Esophagus muscularis mucosa (tissue), 4 donors: Measurements from ENCODE around the gene ENOX2. TPM values are rescaled to one million over a fixed set of nuclear protein-coding genes. Genes with fewer than 3 reads are reported as not detected.

Source experiments
- DNase-seq: peaks from one replicate; pipeline ENCODE4 v3.0.0-alpha.2; 2017; ENCODE audit errors: extremely low spot score
- H3K27ac ChIP-seq, 4 donors: fragments of 200-600 bp; sonication (generic); replicated peaks in 1 of 4; 1 replicate in 3 of 4; 2 replicates in 1 of 4; pipeline ENCODE4 v1.5.1; 2016 to 2019; ENCODE audit warnings: mild to moderate bottlenecking in 1 of 4
- H3K27me3 ChIP-seq, 4 donors: fragments of 200-600 bp; sonication (generic); one replicate each; pipeline versions ENCODE4 v1.5.1 to v1.6.0; 2016 to 2019
- H3K36me3 ChIP-seq, 4 donors: fragments of 200-600 bp; sonication (generic); one replicate each; pipeline ENCODE4 v1.5.1; 2016 to 2019
- H3K4me1 ChIP-seq, 4 donors: fragments of 200-600 bp; sonication (generic); one replicate each; pipeline ENCODE4 v1.5.1; 2016 to 2019
- H3K4me3 ChIP-seq, 4 donors: fragments of 200-600 bp; sonication (generic); 1 replicate in 2 of 4; 2 replicates in 2 of 4; pipeline ENCODE4 v1.5.1; 2016 to 2019; ENCODE audit warnings: mild to moderate bottlenecking in 4 of 4, moderate library complexity in 1 of 4
- H3K9me3 ChIP-seq, 4 donors: fragments of 200-600 bp; sonication (generic); 1 replicate in 3 of 4; 2 replicates in 1 of 4; pipeline ENCODE4 v1.5.1; 2016 to 2019
- EP300 ChIP-seq: sonication (generic); formaldehyde crosslinking; IDR thresholded peaks from one replicate; pipeline ENCODE4 v1.6.1; 2017; ENCODE audit warnings: antibody characterized with exemption
- POLR2A ChIP-seq: fragments of 450-650 bp; IDR thresholded peaks from one replicate; pipeline ENCODE4 v1.6.1; 2017; ENCODE audit warnings: antibody characterized with exemption, moderate library complexity, mild to moderate bottlenecking, low read depth
- POLR2AphosphoS5 ChIP-seq, 2 donors: sonication (generic); formaldehyde crosslinking; IDR thresholded peaks; one replicate each; pipeline ENCODE4 v1.6.1; 2017; ENCODE audit warnings: antibody characterized with exemption in 2 of 2
- WGBS: methylation state at CpG from one replicate; pipeline ENCODE4 v1.1.5; 2018; 5-methylcytosine and 5-hydroxymethylcytosine counted together
- intact Hi-C: fragments of 100-400 bp; cut with DNase I; formaldehyde crosslinking; loops from one replicate; pipeline ENCODE4 v1.15.1; 2023
- total RNA-seq, 4 donors: library from RNA; depleted of rRNA; stranded (reverse); fragments of >200 nt; gene quantifications; one replicate each; pipeline versions ENCODE4 v1.1.0 to v1.2.1, GENCODE V29; 2016
- TF ChIP-seq, protein P1 (sequence below), 3 experiments: fragments of 200-600 bp in 2 of 3; fragments of 450-650 bp in 1 of 3; sonication (generic) in 2 of 3; IDR thresholded peaks; one replicate each; pipeline ENCODE4 v1.5.1; 2017 to 2019; ENCODE audit warnings: antibody characterized with exemption in 3 of 3, mild to moderate bottlenecking in 2 of 3, moderate library complexity in 1 of 3

Gene ENOX2
- total RNA-seq, 4 donors from 2014 or later, result 12.4 to 17.1 (median 15.5) TPM

- TF ChIP-seq, protein P1, sequence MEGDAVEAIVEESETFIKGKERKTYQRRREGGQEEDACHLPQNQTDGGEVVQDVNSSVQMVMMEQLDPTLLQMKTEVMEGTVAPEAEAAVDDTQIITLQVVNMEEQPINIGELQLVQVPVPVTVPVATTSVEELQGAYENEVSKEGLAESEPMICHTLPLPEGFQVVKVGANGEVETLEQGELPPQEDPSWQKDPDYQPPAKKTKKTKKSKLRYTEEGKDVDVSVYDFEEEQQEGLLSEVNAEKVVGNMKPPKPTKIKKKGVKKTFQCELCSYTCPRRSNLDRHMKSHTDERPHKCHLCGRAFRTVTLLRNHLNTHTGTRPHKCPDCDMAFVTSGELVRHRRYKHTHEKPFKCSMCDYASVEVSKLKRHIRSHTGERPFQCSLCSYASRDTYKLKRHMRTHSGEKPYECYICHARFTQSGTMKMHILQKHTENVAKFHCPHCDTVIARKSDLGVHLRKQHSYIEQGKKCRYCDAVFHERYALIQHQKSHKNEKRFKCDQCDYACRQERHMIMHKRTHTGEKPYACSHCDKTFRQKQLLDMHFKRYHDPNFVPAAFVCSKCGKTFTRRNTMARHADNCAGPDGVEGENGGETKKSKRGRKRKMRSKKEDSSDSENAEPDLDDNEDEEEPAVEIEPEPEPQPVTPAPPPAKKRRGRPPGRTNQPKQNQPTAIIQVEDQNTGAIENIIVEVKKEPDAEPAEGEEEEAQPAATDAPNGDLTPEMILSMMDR (IDR thresholded peaks at IDR 0.05), result no peak
- TF ChIP-seq EP300 (no peak), POLR2A (no peak), POLR2AphosphoS5 (IDR thresholded peaks at IDR 0.05) (no peak)
- H3K36me3 ChIP-seq, result no peaks in the 10 kb centered on the region
- no peaks in the 10 kb centered on the region for H3K4me1 ChIP-seq
- 68% methylated on average over 4 of the region's 4 CpGs for WGBS
- H3K9me3 ChIP-seq, result no peaks in the 10 kb centered on the region
- intact Hi-C loops, result no loop called here
- DNase-seq, result no peak
- peaks cover 0 to 4% (median 0%) of the 10 kb centered on the region in 4 donors for H3K27me3 ChIP-seq
- no peak overlapping the region for H3K27ac ChIP-seq
- no peak overlapping the region for H3K4me3 ChIP-seq
These were observed 114.0 kb downstream of the ENOX2 start for GRCh38 chrX:130788786-130789581.

DNA sequence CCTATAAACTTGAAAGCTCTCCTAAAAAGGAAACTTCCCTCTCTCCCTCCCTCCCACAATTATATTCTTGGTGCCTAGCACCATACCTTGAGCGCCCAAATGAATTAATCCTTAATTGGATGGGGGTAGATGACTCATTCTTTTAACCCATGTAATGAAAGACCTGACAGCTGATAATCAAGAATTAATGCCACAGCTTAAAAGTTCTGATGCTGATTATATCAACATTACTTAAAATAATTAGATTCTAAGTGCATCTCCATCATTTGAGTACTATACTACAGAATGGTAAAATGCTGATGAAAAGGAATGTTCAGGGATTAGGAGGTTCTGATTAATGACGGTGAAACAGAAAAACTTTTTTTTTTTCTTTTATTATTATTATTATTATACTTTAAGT, 117.0 kb downstream of the ENOX2 start:
- Histone ChIP-seq H3K9me3 (no peaks in the 10 kb centered on the region), H3K27me3 (peaks cover 0 to 4% (median 0%) of the 10 kb centered on the region in 4 donors), H3K4me1 (no peaks in the 10 kb centered on the region), H3K27ac (no peak overlapping the region), H3K4me3 (no peak overlapping the region), H3K36me3 (no peaks in the 10 kb centered on the region)
- 73% methylated on average over 2 of the region's 2 CpGs for WGBS
- no peak for TF ChIP-seq EP300
- TF ChIP-seq POLR2A, result no peak
- TF ChIP-seq, protein P1 (IDR thresholded peaks at IDR 0.05), result no peak
- no peak for TF ChIP-seq POLR2AphosphoS5 (IDR thresholded peaks at IDR 0.05)
- DNase-seq, result no peak
- intact Hi-C loops, result no loop called here

- Histone ChIP-seq H3K27me3 (no peaks in the 10 kb centered on the region), H3K4me1 (no peaks in the 10 kb centered on the region), H3K4me3 (no peak overlapping the region), H3K9me3 (no peaks in the 10 kb centered on the region), H3K36me3 (no peaks in the 10 kb centered on the region), H3K27ac (no peak overlapping the region)
- WGBS, result 70% methylated on average over 3 of the region's 3 CpGs
- no peak for DNase-seq
- intact Hi-C loops, result no loop called here
- TF ChIP-seq, protein P1 (IDR thresholded peaks at IDR 0.05), result no peak
- TF ChIP-seq EP300 (no peak), POLR2AphosphoS5 (IDR thresholded peaks at IDR 0.05) (no peak), POLR2A (no peak)
These were observed 124.2 kb downstream of the ENOX2 start for GRCh38 chrX:130778773-130779172.

GRCh38 chrX:130775849-130776248, 127.2 kb downstream of the ENOX2 start:
- Histone ChIP-seq H3K27me3 (no peaks in the 10 kb centered on the region), H3K4me1 (no peaks in the 10 kb centered on the region), H3K36me3 (no peaks in the 10 kb centered on the region), H3K9me3 (no peaks in the 10 kb centered on the region), H3K27ac (no peak overlapping the region), H3K4me3 (no peak overlapping the region)
- 100% methylated on average over 1 of the region's 1 CpG for WGBS
- no peak for DNase-seq
- intact Hi-C loops, result no loop called here
- TF ChIP-seq, protein P1 (IDR thresholded peaks at IDR 0.05), result no peak
- TF ChIP-seq EP300, result no peak
- TF ChIP-seq POLR2AphosphoS5 (IDR thresholded peaks at IDR 0.05), result no peak
- TF ChIP-seq POLR2A, result no peak
